ENCODE results near the gene GSDME.

Gene GSDME

GRCh38 chr7:24788961-24789576, 31.8 kb upstream of the GSDME start:
- TF ChIP-seq POLR2A (IDR thresholded peaks at IDR 0.05; ENCODE audit: low read depth, low read length) (no peak), TAF1 (IDR thresholded peaks at IDR 0.05; ENCODE audit: borderline replicate concordance, low read depth, low read length) (no peak), POLR2AphosphoS5 (IDR thresholded peaks at IDR 0.05; ENCODE audit: low read depth, low read length) (no peak)
- DNase-seq (ENCODE audit: insufficient read length) (no peak), FAIRE-seq (no peak)

- no peak for DNase-seq (ENCODE audit: insufficient read length)
- FAIRE-seq: no peak
- TF ChIP-seq POLR2AphosphoS5 (IDR thresholded peaks at IDR 0.05; ENCODE audit: low read depth, low read length) (no peak), TAF1 (IDR thresholded peaks at IDR 0.05; ENCODE audit: borderline replicate concordance, low read depth, low read length) (no peak), POLR2A (IDR thresholded peaks at IDR 0.05; ENCODE audit: low read depth, low read length) (no peak)
These were observed 30.8 kb upstream of the GSDME start for GRCh38 chr7:24788075-24788474.

- DNase-seq (ENCODE audit: insufficient read length): no peak
- peak; percentile 5 for FAIRE-seq
- TF ChIP-seq TAF1 (IDR thresholded peaks at IDR 0.05; ENCODE audit: borderline replicate concordance, low read depth, low read length) (no peak), POLR2A (IDR thresholded peaks at IDR 0.05; ENCODE audit: low read depth, low read length) (no peak), POLR2AphosphoS5 (IDR thresholded peaks at IDR 0.05; ENCODE audit: low read depth, low read length) (no peak)
These were observed 29.7 kb upstream of the GSDME start for GRCh38 chr7:24786941-24787340.

- no peak for TF ChIP-seq TAF1 (IDR thresholded peaks at IDR 0.05; ENCODE audit: borderline replicate concordance, low read depth, low read length)
- TF ChIP-seq POLR2A (IDR thresholded peaks at IDR 0.05; ENCODE audit: low read depth, low read length): no peak
- TF ChIP-seq POLR2AphosphoS5 (IDR thresholded peaks at IDR 0.05; ENCODE audit: low read depth, low read length): no peak
- DNase-seq (ENCODE audit: insufficient read length): no peak
- FAIRE-seq: no peak
These were observed 29.0 kb upstream of the GSDME start for GRCh38 chr7:24786306-24786705.

GRCh38 chr7:24784277-24784676, 27.0 kb upstream of the GSDME start:
- TF ChIP-seq POLR2AphosphoS5 (IDR thresholded peaks at IDR 0.05; ENCODE audit: low read depth, low read length) (no peak), POLR2A (IDR thresholded peaks at IDR 0.05; ENCODE audit: low read depth, low read length) (no peak), TAF1 (IDR thresholded peaks at IDR 0.05; ENCODE audit: borderline replicate concordance, low read depth, low read length) (no peak)
- FAIRE-seq (no peak), DNase-seq (ENCODE audit: insufficient read length) (no peak)

- no peak for TF ChIP-seq POLR2AphosphoS5 (IDR thresholded peaks at IDR 0.05; ENCODE audit: low read depth, low read length)
- TF ChIP-seq POLR2A (IDR thresholded peaks at IDR 0.05; ENCODE audit: low read depth, low read length): no peak
- no peak for TF ChIP-seq TAF1 (IDR thresholded peaks at IDR 0.05; ENCODE audit: borderline replicate concordance, low read depth, low read length)
- no peak for FAIRE-seq
- DNase-seq (ENCODE audit: insufficient read length): no peak
These were observed 26.4 kb upstream of the GSDME start for GRCh38 chr7:24783698-24784097.

GRCh38 chr7:24781106-24781505, 23.8 kb upstream of the GSDME start:
- no peak for DNase-seq (ENCODE audit: insufficient read length)
- no peak for FAIRE-seq
- TF ChIP-seq POLR2A (IDR thresholded peaks at IDR 0.05; ENCODE audit: low read depth, low read length) (no peak), POLR2AphosphoS5 (IDR thresholded peaks at IDR 0.05; ENCODE audit: low read depth, low read length) (no peak), TAF1 (IDR thresholded peaks at IDR 0.05; ENCODE audit: borderline replicate concordance, low read depth, low read length) (no peak)

GRCh38 chr7:24779283-24779655, 22.0 kb upstream of the GSDME start:
- DNase-seq (ENCODE audit: insufficient read length) (no peak), FAIRE-seq (no peak)
- no peak for TF ChIP-seq TAF1 (IDR thresholded peaks at IDR 0.05; ENCODE audit: borderline replicate concordance, low read depth, low read length)
- TF ChIP-seq POLR2A (IDR thresholded peaks at IDR 0.05; ENCODE audit: low read depth, low read length): no peak
- no peak for TF ChIP-seq POLR2AphosphoS5 (IDR thresholded peaks at IDR 0.05; ENCODE audit: low read depth, low read length)

- DNase-seq (ENCODE audit: insufficient read length) (no peak), FAIRE-seq (peak; percentile 86)
- TF ChIP-seq TAF1 (IDR thresholded peaks at IDR 0.05; ENCODE audit: borderline replicate concordance, low read depth, low read length) (no peak), POLR2A (IDR thresholded peaks at IDR 0.05; ENCODE audit: low read depth, low read length) (no peak; the same call in 1 of the 2 replicates), POLR2AphosphoS5 (IDR thresholded peaks at IDR 0.05; ENCODE audit: low read depth, low read length) (no peak)
These were observed 21.4 kb upstream of the GSDME start for GRCh38 chr7:24778543-24779282.

- TF ChIP-seq POLR2AphosphoS5 (IDR thresholded peaks at IDR 0.05; ENCODE audit: low read depth, low read length) (no peak), POLR2A (IDR thresholded peaks at IDR 0.05; ENCODE audit: low read depth, low read length) (no peak), TAF1 (IDR thresholded peaks at IDR 0.05; ENCODE audit: borderline replicate concordance, low read depth, low read length) (no peak)
- DNase-seq (ENCODE audit: insufficient read length) (no peak), FAIRE-seq (peak; percentile 21)
These were observed 20.5 kb upstream of the GSDME start for GRCh38 chr7:24777806-24778205.

GRCh38 chr7:24773646-24774045, 16.4 kb upstream of the GSDME start:
- TF ChIP-seq TAF1 (IDR thresholded peaks at IDR 0.05; ENCODE audit: borderline replicate concordance, low read depth, low read length): no peak
- no peak for TF ChIP-seq POLR2AphosphoS5 (IDR thresholded peaks at IDR 0.05; ENCODE audit: low read depth, low read length)
- TF ChIP-seq POLR2A (IDR thresholded peaks at IDR 0.05; ENCODE audit: low read depth, low read length): no peak
- FAIRE-seq: peak; percentile 50
- no peak for DNase-seq (ENCODE audit: insufficient read length)

- DNase-seq (ENCODE audit: insufficient read length) (no peak), FAIRE-seq (no peak)
- TF ChIP-seq TAF1 (IDR thresholded peaks at IDR 0.05; ENCODE audit: borderline replicate concordance, low read depth, low read length): no peak
- no peak for TF ChIP-seq POLR2A (IDR thresholded peaks at IDR 0.05; ENCODE audit: low read depth, low read length)
- no peak for TF ChIP-seq POLR2AphosphoS5 (IDR thresholded peaks at IDR 0.05; ENCODE audit: low read depth, low read length)
These were observed 12.6 kb upstream of the GSDME start for GRCh38 chr7:24769851-24770250.
